GM18498 (cell line): Measurements from ENCODE around the gene SOX11.
"Not testable (repeated sequence)": the region's sequence is repeated elsewhere in the genome, so short reads cannot be mapped to it uniquely, and the experiment has no call there.

ENCODE experiments used
- ATAC-seq: cut with Tn5 transposase; IDR thresholded peaks from one replicate; pipeline ENCODE4 v1.9.1; 2021; ENCODE audit warnings: mild to moderate bottlenecking, moderate library complexity; ENCODE audit not compliant: unreplicated experiment

Gene SOX11

DNA sequence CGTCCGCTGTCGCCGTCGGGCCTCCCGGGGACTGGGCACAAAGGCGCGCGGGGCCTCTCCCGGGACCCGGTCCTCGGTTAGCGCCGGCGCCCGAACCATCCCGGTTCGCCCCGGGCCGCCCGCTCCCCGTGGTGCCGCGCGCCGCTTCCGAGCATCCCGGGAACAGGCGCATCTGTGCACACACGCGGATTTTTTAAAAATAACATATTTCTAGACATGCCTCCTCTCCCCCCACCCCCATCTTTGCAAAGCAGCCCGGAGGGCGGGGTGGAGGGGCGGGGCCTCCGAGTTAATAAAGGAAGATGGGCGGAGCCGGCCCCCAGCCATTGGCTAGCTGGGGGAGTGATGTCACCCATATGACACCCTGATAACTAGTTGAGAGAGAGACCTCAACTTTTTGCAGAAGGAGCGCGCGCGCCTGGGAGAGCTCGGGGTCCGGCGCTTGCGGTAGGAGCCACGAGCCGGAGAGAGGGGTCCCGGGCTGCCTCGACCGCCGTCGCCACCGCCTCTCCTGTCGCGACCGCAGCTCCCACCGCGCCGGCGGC lies at the start of gene SOX11:
Gene SOX11 (plus strand): TSS at position 400 of the 545 bp plus-strand sequence. CDS start 338 bp downstream, outside the sequence.
- no peak for ATAC-seq

DNA sequence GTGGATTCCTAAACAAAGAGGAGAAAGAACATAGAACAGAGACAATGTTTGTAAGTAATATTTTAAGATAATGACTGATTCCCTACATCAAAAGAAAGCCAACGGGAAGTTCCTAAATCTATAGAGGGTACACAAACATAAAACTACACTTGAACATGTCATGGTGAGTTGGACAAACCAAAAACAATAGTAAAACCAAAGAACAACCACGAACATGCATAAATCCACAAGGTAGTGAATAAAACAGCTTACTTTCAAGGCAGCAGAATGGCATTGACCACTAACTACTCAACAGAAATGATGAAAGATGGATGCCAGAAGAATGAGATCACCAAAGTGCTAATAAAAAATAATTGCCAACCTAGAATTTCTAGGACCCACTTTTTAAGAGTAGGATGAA lies 39.5 kb upstream of the SOX11 start:
- not testable (repeated sequence) for ATAC-seq

DNA sequence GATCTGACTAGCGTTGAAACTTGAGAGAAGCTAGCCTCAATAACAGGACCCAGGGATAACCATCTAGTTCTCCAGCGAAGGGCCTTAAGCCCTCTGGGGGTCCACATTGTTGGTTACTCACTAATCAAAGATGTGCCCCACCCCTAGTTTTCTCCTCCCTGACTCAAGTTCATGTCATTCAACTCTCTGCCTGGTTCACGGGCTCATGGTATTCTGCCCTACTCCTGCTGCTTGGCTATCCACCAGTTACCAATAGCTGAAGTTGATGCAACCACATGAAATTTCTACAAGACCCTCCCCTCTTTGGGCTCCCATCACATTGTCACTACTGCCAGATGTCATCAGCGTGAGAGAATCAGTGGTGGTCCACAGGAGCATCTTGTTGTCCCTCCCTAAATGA lies 38.4 kb upstream of the SOX11 start:
- not testable (repeated sequence) for ATAC-seq

DNA sequence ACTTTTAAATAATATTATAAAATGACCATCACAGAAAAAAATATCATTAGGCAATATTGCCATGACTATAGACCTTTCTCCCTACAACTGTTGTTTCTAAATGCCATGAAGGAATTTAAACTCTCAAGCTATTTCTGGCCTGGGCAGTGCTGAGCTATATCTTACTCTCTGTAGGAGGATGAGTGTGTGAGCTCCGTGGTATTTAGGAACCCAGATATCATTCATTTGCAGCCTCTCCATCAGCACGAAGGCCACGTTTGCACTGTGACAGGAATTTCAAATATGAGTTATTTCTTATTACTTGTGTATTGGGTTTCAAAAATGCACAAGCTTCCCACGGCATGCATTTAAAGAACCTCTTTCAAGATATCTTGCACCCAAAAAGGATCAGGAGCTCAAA lies 35.0 kb upstream of the SOX11 start:
- ATAC-seq = no peak

DNA sequence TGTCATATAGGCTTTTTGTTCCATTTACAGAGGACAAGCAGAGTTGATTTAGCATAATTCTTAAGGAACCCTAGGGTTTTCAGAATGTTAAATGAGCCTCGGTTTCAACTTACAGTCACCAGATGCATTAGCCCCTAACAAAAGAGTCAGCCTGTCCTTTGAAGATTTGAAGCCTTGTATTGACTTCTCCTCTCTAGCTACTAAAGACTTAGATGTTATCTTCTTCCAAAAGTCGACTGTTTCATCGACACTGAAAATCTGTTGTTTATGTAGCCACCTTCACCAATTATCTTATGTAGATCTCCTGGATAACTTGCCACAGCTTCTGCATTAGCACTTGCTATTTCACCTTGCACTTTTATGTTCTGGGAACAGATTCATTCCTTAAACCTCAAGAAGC lies 31.6 kb upstream of the SOX11 start:
- no peak for ATAC-seq

DNA sequence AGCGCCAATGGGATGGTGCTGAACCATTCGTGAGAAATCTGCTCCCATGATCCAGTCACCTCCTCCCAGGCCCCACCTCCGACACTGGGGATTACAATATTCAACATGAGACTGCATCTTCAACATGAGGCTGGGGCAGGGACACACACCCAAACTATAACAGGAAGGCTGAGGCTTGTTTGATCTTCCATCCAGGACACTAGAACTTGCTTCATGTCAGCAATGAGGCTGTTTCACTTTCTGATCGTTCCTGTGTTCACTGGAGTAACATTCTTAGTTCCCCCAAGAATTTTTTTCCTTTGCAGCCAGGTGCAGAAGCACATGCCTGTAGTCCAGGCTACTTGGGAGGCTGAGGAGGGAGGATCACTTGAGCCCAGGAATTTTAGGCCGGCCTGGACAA lies 30.8 kb upstream of the SOX11 start:
- no peak for ATAC-seq

DNA sequence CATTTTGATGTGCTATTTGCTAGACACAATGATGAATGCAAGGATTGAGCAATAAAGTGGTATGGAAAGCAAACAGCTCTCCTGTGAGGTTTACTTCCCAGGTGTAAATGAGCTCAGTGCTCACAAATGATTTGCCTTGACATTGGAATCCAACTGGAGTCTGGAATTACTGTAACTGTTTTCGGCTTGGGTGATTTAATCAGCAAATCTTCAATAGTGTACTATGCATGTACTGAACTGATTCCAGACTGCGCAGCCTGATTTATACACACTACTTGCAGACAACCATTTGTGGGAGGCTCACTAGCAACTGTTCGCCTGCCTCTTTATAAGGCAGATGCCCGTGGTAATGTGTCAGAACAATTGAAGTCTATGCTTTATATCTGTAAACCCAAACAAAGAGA lies 27.9 kb upstream of the SOX11 start:
- no peak for ATAC-seq

DNA sequence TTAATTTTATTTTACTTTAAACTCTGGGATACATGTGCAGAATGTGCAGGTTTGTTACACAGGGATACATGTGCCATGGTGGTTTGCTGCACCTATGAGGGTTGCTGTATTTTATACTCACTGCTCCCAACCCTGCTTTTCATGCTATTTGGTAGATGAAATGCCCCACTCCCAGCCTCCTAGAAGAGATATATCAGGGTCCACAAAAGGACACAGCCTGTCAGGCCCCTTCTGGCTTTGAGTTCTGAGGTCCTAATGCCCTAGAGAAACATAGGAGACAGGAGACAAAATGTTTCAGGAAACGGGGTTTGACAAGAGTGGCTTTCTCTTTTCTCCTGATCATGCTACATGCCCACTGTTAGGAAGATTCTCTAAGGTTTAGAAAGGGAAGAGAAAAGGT lies 27.1 kb upstream of the SOX11 start:
- no peak for ATAC-seq

DNA sequence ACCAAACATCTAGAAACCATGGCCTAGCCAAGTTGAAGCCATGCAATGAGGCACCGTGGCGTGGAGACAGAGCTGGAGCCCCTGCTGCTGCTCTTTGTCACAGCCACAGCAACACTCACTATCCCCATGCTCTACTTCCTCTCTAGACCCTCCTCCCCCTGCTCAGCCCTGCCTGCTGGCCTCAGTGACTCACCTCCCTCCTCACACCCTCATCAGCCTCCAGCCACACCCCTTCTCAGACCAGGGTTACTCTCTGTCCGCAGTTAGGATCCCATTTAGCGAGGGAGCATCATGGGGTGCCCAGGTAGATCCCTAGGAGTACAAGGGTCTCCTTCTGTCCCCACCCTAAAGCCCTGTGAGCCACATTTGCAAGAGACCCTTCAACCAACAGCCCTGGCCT lies 25.4 kb upstream of the SOX11 start:
- no peak for ATAC-seq

DNA sequence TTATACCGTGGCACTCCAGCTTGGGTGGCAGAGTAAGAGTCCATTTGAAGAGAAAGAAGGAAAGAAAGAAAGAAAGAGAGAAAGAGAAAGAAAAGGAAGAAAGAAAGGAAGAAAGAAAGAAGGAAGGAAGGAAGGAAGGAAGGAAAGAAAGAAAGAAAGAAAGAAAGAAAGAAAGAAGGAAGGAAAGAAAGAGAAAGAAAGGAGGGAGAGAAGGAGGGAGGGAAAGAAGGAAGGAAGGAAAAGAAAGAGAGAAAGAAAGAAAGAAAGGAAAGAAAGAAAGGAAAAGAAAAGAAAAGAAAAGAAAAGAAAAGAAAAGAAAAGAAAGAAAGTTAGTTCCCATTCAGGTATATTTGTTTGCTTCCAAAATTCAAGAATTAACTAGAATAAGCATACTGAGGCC lies 24.5 kb upstream of the SOX11 start:
- not testable (repeated sequence) for ATAC-seq

DNA sequence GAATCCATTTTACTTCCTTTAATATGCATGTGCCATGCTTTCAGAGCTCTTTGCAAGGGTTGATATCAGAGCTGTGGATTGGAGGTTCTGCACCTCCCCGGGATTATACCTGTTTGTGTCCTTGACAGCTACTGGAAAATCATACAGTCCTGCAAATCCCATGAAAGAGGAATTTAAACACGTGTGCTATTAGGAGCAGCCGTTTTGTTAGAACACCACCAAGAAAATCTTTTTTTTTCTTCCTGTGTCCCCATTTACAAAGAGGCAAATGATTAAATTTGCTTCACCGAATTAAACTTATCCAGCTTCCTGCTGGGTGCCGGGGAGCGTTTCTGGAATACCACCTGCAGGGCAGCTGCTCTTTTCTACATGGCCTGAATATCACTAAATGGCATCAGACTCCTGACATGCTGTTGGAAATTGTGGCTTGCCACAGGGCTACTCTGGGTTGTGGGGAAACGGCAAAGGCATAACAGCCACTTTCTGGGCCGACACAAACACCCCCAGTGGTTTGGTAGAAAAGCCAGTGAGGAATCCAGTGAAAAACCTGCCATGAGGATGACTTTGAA lies 23.4 kb upstream of the SOX11 start:
- ATAC-seq = no peak

DNA sequence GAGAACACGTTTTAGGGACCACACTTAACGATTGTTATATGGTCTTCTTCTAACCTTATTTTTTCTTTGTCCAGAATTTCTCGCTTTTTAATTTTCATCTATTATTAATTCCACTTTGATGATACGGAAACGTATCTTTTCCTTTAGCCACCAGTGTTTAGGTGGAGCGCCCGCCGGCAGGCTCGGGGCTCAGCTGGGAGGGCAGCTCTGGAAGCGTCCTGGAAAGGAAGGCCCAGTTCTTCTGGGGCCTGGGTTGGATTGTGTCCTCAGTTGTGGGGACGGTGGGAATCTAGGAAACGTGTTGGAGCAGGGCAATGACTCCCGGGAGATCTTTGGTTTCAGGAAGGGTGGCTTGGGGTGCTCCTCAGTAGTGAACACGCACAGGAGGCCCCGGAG lies 19.4 kb upstream of the SOX11 start:
- ATAC-seq = no peak

DNA sequence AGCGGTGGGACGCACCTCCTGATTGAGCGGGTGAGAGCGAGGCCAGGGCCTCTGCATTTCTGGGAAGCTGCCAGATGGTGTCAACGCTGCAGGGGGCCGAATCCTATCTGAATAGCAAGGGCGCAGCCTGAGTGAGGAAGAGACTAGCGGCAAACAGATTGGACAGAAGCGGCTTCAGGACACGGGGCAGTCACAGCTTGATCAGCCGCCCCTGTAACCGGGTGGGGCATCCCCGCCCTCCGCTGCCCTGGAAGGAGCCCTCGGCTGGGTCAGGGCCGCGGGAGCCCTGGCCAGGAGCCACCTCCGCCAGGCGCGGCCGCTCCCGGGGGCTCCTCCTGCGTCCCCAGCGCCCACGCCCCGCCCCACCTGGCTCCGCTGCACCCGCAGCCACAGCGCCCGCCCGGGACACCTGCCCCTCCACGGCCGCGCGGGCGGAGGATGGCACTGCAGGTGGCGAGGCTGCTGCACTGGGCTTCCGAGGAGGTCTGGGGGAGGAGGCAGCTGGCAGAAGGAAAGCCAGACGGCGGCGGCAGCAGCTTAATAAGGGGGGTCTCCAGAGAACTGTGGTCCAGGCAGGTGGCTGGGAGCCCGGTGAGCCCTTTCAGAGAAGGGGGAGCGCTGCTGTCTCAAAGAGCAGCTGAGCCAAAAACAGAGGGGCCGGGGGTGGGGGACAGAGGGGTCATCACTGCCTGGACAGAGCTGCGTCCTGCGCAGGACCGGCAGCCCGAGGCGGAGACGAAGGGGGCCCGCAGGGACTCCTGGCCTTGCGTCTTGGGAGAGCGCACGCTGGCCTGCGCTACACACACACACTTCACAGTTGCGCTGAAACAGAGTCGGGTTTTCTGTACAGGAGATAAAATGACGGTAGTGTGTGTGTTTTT lies 18.8 kb upstream of the SOX11 start:
- no peak for ATAC-seq

DNA sequence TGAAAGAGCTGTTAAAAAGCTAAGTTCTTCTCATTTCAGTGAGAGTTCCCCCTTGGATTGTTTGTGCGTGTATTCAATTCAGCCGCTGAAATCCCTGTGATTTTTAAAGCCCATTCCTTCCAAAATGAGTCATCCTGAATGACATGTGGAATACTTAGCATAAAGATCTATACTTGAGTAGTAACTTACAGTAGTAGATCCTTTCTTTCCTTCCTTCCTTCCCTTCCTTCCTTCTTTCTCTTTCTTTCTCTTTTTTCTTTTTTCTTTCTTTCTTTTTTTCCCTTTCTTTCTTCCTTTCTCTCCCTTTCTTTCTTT lies 18.2 kb upstream of the SOX11 start:
- no peak for ATAC-seq

DNA sequence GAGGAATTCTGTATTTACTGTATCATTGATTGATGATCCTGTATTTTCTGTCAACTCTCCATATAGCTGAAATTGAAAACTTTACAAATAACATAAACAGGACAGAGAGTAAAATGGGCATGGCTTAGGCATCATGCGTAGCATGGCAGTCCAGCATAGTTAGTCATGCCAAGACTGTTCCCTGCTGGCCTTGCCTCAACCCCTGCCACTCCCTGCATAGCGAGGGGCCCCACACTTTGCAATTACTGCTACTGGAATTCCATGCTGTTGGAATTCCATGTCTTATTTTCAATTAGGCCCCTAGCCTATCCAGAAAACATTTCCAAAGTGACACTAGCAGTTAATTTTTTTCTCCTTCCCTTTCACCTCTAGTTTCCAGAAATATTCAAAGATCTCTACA lies 15.1 kb upstream of the SOX11 start:
- ATAC-seq = no peak

DNA sequence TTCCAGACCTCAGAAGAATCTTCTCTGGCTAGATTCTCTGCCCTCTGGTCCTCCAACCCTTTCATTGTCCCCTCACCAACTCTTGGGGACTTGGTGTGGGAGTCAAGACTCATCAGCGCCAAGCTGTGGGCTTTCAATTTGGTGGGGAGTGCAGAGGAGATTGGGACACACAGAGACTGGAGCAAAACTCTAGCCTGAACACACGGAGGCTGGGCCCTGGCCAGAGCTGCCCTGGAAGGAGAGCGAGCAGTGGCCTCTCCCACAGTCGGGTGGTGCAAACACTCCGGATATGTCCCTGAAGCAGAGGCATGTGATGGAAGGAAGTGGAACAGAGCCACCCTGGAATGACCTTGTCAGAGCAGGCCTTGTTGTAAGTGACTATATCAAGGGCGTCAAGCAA lies 8.7 kb upstream of the SOX11 start:
- no peak for ATAC-seq

DNA sequence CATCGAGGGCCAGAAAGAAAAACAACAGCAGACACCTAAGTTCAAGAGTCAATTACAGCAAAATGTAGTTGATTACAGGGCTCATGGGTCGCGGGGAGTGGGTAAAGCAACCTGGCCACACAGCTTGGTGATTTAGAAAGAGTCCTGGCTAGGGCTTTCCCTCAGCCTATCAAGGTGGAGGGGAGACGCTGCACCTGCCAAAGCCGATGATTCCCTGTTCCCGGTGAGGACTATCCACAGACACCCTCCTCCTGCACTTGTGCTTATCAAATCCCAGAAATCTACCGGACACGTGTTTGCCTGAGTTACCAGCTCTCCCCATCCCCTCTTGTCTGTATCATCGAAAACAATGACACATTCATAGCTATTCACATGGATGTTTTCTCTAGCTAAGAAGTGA lies 7.0 kb upstream of the SOX11 start:
- ATAC-seq = no peak

DNA sequence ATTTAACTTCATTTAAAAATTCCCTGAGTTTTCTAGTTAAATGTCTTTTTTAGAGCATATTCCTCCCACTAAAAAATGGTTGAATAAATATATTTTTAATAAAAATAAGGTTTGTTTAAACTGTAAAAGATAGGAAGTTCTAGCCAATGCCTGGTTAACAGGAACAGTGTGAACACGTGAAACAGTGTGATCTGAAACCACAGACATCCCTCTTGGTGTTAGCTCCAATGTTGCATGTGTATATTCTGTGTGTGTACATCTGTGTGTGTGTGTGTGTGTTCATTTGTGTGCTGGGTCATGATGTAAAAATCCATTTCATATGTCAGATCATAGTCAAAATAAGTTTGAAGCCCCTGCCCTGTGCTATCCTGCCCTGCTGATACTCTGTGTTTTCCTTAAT lies 6.1 kb upstream of the SOX11 start:
- ATAC-seq = no peak

DNA sequence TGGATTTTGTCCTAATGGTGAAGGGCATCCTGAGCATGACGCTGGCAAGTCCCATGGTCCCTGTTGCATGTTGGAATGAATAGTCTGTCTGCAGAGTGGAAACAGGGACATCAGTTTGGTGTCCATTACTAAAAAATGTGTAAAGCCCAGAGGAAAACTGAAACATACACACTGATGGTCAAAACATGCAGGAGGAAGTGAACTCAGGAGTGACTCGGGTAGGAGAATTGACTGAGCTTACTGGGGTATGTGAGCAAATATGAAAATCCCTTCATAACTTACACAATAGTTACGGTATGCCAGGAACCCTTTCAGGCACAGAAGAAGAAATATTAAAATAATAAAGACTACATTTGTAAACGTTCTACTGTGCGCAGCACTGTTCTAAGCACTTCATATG lies 5.6 kb upstream of the SOX11 start:
- no peak for ATAC-seq

DNA sequence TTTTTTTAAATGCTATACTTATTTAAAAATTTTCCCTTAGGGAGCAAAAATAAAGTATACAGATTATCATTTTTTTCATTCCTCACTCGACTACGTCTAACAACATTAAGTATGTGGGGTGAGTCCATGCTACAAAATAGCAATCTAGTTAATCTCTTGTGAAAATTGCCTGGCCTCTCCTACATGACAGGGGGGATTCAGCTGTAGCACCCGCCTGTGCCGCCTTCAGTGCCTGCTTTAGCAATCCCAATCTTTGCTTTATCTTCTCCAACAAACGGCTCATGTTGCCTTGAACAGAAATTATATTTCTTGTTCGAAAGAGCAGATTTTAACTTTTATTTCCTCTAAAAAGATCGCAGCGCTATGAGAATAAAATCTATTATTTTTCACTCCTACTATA lies 2.4 kb upstream of the SOX11 start:
- ATAC-seq = no peak

DNA sequence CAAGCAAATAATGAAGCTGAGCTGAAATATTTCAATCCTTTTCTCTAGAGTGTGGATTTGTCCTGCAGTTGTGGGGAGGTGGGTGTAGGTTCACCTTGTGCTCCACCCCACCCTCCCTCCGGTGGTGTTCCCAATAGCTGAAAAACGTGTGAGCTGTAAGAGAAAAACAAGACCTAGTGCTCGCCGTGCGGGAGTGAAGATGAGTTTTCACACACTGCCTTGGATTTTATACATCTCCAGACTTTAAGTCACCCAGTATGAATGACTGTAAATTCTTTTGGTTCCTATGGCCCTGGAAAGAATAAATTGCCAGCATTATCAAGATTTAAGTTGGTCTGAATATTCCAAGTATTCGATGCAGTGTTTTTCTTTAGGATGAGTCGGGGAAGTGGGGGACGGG lies 1.9 kb upstream of the SOX11 start:
- ATAC-seq = no peak

DNA sequence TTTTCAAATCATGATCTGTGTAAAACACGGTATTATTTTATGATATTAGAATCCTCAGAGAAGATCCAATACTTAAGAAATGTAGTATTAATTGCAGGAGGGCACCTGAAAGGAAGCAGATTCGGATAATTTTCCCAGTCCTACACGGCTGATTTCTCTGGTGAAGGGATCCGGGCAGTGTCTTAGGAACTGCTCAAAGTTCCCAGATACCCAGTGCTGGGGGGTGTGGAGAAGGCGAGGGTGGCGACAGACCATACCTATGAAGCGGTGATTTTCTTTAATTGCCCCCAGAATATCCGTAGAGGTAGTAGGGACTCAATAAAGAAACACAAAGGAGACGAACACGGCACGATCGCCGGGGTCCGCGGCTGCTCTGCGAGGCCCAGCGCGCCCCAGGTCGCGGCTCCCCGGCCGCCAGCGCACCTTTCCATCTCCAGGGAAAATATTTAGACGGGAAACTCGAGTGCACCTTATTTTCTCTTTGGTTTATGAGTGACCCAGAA lies 1.4 kb upstream of the SOX11 start:
- ATAC-seq = no peak
